HepG2 (cell line): ENCODE results near the gene MCFD2. TPM values are rescaled to one million over a fixed set of nuclear protein-coding genes. Genes with fewer than 3 reads are reported as not detected.

Experiments used
- ATAC-seq: fragments of 200-7000 bp; cut with Tn5 transposase; 3 replicates; pipeline ENCODE4 v1.9.1; 2020; ENCODE audit warnings: mild to moderate bottlenecking, moderate library complexity
- BruUV-seq: library from RNA; stranded (reverse); fragments of 400-500 nt; replicated peaks from 2 replicates; lab custom pipeline; 2021; lab: Mats Ljungman, UMichigan
- CTCF ChIA-PET: fragments of 300-600 bp; formaldehyde crosslinking; extraction: SDS; loops from one replicate; lab custom pipeline; 2021; ENCODE audit warnings: low total read pairs, inconsistent platforms, low intra/inter-chr PET ratio; lab: Yijun Ruan, JAX
- POLR2A ChIA-PET: fragments of 350-600 bp; sonication (Branson Sonifier 250); formaldehyde crosslinking; loops from one replicate; lab custom pipeline; 2020; ENCODE audit warnings: antibody characterized with exemption, inconsistent platforms; lab: Yijun Ruan, JAX
- DNase-seq: peaks from one replicate; pipeline ENCODE4 v3.0.0-alpha.2; 2015; ENCODE audit warnings: low spot score
- FAIRE-seq: peaks from 3 replicates; lab custom pipeline; 2011; peaks lifted over from hg19 to GRCh38; lab: Jason Lieb, UNC
- H2AFZ ChIP-seq: one replicate; pipeline ENCODE4 v1.6.1; 2011; ENCODE audit warnings: low read length, inconsistent platforms
- H3K27ac ChIP-seq: fragments of 300-600 bp; 3 replicates; pipeline ENCODE4 v1.8.0; 2011; ENCODE audit warnings: mixed run types, mild to moderate bottlenecking, mixed read lengths, low read length, inconsistent platforms; ENCODE audit not compliant: insufficient read depth; ENCODE audit errors: extremely low read length
- H3K27me3 ChIP-seq, 2 experiments: fragments of 200-600 bp in 1 of 2; 2 replicates in 1 of 2; 3 replicates in 1 of 2; pipeline versions ENCODE4 v1.6.0 to v1.8.0; 2011; ENCODE audit warnings: low read length in 2 of 2, mild to moderate bottlenecking in 2 of 2, moderate library complexity in 2 of 2, inconsistent platforms in 1 of 2; ENCODE audit not compliant: insufficient read depth in 2 of 2, control insufficient read depth in 1 of 2
- H3K36me3 ChIP-seq, 2 experiments: fragments of 200-600 bp in 1 of 2; replicated peaks in 1 of 2; 2 replicates in 1 of 2; 3 replicates in 1 of 2; pipeline versions ENCODE4 v1.5.1 to v1.8.0; 2011; ENCODE audit warnings: low read length in 2 of 2, inconsistent platforms in 1 of 2; ENCODE audit not compliant: insufficient read depth in 2 of 2, control insufficient read depth in 1 of 2
- H3K4me1 ChIP-seq: 2 replicates; pipeline ENCODE4 v1.5.1; 2012; ENCODE audit warnings: low read length, inconsistent platforms; ENCODE audit not compliant: insufficient read depth
- H3K4me2 ChIP-seq: 2 replicates; pipeline ENCODE4 v1.6.0; 2011; ENCODE audit warnings: low read depth, low read length, inconsistent platforms
- H3K4me3 ChIP-seq, 3 experiments: fragments of 200-600 bp in 1 of 3; sonication (generic), shearing (Covaris generic) in 1 of 3; replicated peaks in 1 of 3; 2 replicates each; pipeline ENCODE4 v1.5.1; 2011 to 2016; ENCODE audit warnings: low read length in 3 of 3, inconsistent platforms in 2 of 3, low read depth in 2 of 3, mild to moderate bottlenecking in 2 of 3, control low read depth in 1 of 3, mixed read lengths in 1 of 3; ENCODE audit not compliant: insufficient read depth in 1 of 3
- H3K79me2 ChIP-seq: one replicate; pipeline ENCODE4 v1.6.1; 2011; ENCODE audit warnings: low read length, inconsistent platforms; ENCODE audit not compliant: insufficient read depth
- H3K9ac ChIP-seq: 2 replicates; pipeline ENCODE4 v1.6.0; 2011; ENCODE audit warnings: mild to moderate bottlenecking, low read depth, low read length, inconsistent platforms; ENCODE audit not compliant: insufficient read depth
- H3K9me3 ChIP-seq: 2 replicates; pipeline ENCODE4 v1.5.1; 2012; ENCODE audit warnings: mild to moderate bottlenecking, low read length
- H4K20me1 ChIP-seq: 2 replicates; pipeline ENCODE4 v1.6.0; 2011; ENCODE audit warnings: inconsistent platforms, mild to moderate bottlenecking, low read length, moderate library complexity; ENCODE audit not compliant: insufficient read depth
- GATAD2A ChIP-seq: IDR thresholded peaks from 2 replicates; pipeline ENCODE4 v1.6.1; 2016
- SMAD3 ChIP-seq: sonication (generic); formaldehyde crosslinking; IDR thresholded peaks from 2 replicates; pipeline ENCODE4 v1.4.0; 2020; ENCODE audit warnings: missing genetic modification reagents
- ZBTB4 ChIP-seq: sonication (generic); formaldehyde crosslinking; IDR thresholded peaks from 2 replicates; pipeline ENCODE4 v1.4.0; 2020; ENCODE audit warnings: missing genetic modification reagents, mild to moderate bottlenecking, borderline replicate concordance
- ZMAT3 ChIP-seq: sonication (generic); formaldehyde crosslinking; conservative IDR thresholded peaks from 2 replicates; pipeline ENCODE4 v1.7.0; 2021; ENCODE audit warnings: missing genetic modification reagents
- ZNF460 ChIP-seq: sonication (generic); formaldehyde crosslinking; IDR thresholded peaks from 2 replicates; pipeline ENCODE4 v1.5.1; 2020; ENCODE audit warnings: missing genetic modification reagents, mild to moderate bottlenecking, borderline replicate concordance
- ZNF510 ChIP-seq: sonication (generic); formaldehyde crosslinking; IDR thresholded peaks from 2 replicates; pipeline ENCODE4 v1.4.0; 2020; ENCODE audit warnings: low read depth, mild to moderate bottlenecking, missing genetic modification reagents
- ZNF547 ChIP-seq: sonication (generic); formaldehyde crosslinking; IDR thresholded peaks from 2 replicates; pipeline ENCODE4 v1.5.1; 2020; ENCODE audit warnings: mild to moderate bottlenecking, missing genetic modification reagents
- ZNF605 ChIP-seq: sonication (generic); formaldehyde crosslinking; IDR thresholded peaks from 2 replicates; pipeline ENCODE4 v1.8.0; 2022; ENCODE audit warnings: mild to moderate bottlenecking, missing genetic modification reagents
- ZNF773 ChIP-seq: sonication (generic); formaldehyde crosslinking; IDR thresholded peaks from 2 replicates; pipeline ENCODE4 v1.4.0; 2020; ENCODE audit warnings: missing genetic modification reagents, borderline replicate concordance
- WGBS: methylation state at CpG from one replicate; pipeline ENCODE4 v1.1.6; 2017; ENCODE audit warnings: low lambda C conversion rate; 5-methylcytosine and 5-hydroxymethylcytosine counted together
- in situ Hi-C: cut with HindIII; loops from 2 replicates; pipeline ENCODE4 v1.10.0; 2017; ENCODE audit warnings: low pct_unique_long_range_greater_than_20kb; ENCODE audit not compliant: extremely low pct_ligation_motif_present
- intact Hi-C: fragments of 100-400 bp; cut with micrococcal nuclease; formaldehyde crosslinking; loops from one replicate; pipeline ENCODE4 v1.10.0; 2022; ENCODE audit not compliant: unreplicated experiment
- polyA plus RNA-seq, 8 experiments: library from polyadenylated mRNA; depleted of rRNA in 3 of 8; stranded (reverse) in 7 of 8; unstranded in 1 of 8; fragments of >200 nt; fragmentation: Illumina TruSeq in 4 of 8; extraction: Trizol in 4 of 8; gene quantifications; 2 replicates each; pipeline versions ENCODE4 v1.2.1 to v1.2.3, GENCODE V29; 2011 to 2016; ENCODE audit warnings: low read depth in 4 of 8, missing spikeins in 1 of 8, mixed read lengths in 1 of 8; ENCODE audit not compliant: insufficient read depth in 1 of 8
- total RNA-seq, 5 experiments: library from RNA; depleted of rRNA; stranded (reverse); fragments of >200 nt; fragmentation: Illumina TruSeq; extraction: Trizol; gene quantifications; 2 replicates each; pipeline ENCODE4 v1.2.3, GENCODE V29; 2016; ENCODE audit warnings: low read depth in 1 of 5
- TF ChIP-seq, protein P1 (sequence below): sonication (generic); formaldehyde crosslinking; IDR thresholded peaks from 2 replicates; pipeline ENCODE4 v1.4.0; 2020; ENCODE audit warnings: missing genetic modification reagents
- TF ChIP-seq, protein P2 (sequence below): IDR thresholded peaks from 2 replicates; pipeline ENCODE4 v1.6.1; 2016; ENCODE audit warnings: mild to moderate bottlenecking, missing biosample characterization, missing genetic modification reagents
- TF ChIP-seq, protein P3 (sequence below): sonication (generic); formaldehyde crosslinking; IDR thresholded peaks from 2 replicates; pipeline ENCODE4 v1.9.0; 2021; ENCODE audit warnings: missing genetic modification reagents, borderline replicate concordance

MCFD2 gene
- total and polyA plus RNA-seq, 2 of the 13 experiments (the other 11 are each of a cell fraction or from before 2014, with no cell fraction given): 183 to 232 TPM

- Histone ChIP-seq H3K36me3 (peaks cover 27 to 67% of the 10 kb centered on the region in 2 experiments), H2AFZ (no peak overlapping the region), H3K4me1 (peaks cover 49% of the 10 kb centered on the region), H3K4me2 (no peak overlapping the region)
- ChIA-PET CTCF (no interaction called here), POLR2A (interaction anchor here (1.0 kb wide), 1 partner anchor 46 kb away, joined by 3 read pairs; no protein-coding TSS in a partner anchor)
- in situ Hi-C loops: no loop called here
- FAIRE-seq (no peak), DNase-seq (no peak)
- BruUV-seq: no TSS peak
- TF ChIP-seq SMAD3: no peak
- TF ChIP-seq, protein P1, sequence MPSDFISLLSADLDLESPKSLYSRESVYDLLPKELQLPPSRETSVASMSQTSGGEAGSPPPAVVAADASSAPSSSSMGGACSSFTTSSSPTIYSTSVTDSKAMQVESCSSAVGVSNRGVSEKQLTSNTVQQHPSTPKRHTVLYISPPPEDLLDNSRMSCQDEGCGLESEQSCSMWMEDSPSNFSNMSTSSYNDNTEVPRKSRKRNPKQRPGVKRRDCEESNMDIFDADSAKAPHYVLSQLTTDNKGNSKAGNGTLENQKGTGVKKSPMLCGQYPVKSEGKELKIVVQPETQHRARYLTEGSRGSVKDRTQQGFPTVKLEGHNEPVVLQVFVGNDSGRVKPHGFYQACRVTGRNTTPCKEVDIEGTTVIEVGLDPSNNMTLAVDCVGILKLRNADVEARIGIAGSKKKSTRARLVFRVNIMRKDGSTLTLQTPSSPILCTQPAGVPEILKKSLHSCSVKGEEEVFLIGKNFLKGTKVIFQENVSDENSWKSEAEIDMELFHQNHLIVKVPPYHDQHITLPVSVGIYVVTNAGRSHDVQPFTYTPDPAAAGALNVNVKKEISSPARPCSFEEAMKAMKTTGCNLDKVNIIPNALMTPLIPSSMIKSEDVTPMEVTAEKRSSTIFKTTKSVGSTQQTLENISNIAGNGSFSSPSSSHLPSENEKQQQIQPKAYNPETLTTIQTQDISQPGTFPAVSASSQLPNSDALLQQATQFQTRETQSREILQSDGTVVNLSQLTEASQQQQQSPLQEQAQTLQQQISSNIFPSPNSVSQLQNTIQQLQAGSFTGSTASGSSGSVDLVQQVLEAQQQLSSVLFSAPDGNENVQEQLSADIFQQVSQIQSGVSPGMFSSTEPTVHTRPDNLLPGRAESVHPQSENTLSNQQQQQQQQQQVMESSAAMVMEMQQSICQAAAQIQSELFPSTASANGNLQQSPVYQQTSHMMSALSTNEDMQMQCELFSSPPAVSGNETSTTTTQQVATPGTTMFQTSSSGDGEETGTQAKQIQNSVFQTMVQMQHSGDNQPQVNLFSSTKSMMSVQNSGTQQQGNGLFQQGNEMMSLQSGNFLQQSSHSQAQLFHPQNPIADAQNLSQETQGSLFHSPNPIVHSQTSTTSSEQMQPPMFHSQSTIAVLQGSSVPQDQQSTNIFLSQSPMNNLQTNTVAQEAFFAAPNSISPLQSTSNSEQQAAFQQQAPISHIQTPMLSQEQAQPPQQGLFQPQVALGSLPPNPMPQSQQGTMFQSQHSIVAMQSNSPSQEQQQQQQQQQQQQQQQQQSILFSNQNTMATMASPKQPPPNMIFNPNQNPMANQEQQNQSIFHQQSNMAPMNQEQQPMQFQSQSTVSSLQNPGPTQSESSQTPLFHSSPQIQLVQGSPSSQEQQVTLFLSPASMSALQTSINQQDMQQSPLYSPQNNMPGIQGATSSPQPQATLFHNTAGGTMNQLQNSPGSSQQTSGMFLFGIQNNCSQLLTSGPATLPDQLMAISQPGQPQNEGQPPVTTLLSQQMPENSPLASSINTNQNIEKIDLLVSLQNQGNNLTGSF (CRISPR knock-in tag): no peak
- TF ChIP-seq, protein P2, sequence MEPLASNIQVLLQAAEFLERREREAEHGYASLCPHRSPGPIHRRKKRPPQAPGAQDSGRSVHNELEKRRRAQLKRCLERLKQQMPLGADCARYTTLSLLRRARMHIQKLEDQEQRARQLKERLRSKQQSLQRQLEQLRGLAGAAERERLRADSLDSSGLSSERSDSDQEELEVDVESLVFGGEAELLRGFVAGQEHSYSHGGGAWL (CRISPR knock-in tag): no peak
- no peak for TF ChIP-seq ZBTB4 (CRISPR knock-in tag)
- TF ChIP-seq GATAD2A (CRISPR knock-in tag): no peak
- TF ChIP-seq ZNF773 (CRISPR knock-in tag): no peak
- TF ChIP-seq ZMAT3 (CRISPR knock-in tag): no peak
- TF ChIP-seq ZNF605 (CRISPR knock-in tag): no peak
- TF ChIP-seq, protein P3, sequence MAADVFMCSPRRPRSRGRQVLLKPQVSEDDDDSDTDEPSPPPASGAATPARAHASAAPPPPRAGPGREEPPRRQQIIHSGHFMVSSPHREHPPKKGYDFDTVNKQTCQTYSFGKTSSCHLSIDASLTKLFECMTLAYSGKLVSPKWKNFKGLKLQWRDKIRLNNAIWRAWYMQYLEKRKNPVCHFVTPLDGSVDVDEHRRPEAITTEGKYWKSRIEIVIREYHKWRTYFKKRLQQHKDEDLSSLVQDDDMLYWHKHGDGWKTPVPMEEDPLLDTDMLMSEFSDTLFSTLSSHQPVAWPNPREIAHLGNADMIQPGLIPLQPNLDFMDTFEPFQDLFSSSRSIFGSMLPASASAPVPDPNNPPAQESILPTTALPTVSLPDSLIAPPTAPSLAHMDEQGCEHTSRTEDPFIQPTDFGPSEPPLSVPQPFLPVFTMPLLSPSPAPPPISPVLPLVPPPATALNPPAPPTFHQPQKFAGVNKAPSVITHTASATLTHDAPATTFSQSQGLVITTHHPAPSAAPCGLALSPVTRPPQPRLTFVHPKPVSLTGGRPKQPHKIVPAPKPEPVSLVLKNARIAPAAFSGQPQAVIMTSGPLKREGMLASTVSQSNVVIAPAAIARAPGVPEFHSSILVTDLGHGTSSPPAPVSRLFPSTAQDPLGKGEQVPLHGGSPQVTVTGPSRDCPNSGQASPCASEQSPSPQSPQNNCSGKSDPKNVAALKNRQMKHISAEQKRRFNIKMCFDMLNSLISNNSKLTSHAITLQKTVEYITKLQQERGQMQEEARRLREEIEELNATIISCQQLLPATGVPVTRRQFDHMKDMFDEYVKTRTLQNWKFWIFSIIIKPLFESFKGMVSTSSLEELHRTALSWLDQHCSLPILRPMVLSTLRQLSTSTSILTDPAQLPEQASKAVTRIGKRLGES (CRISPR knock-in tag): no peak
- TF ChIP-seq ZNF510: no peak
- no peak for TF ChIP-seq ZNF460
- TF ChIP-seq ZNF547 (CRISPR knock-in tag): no peak
- TF ChIP-seq, all 625 proteins: peak for 0
- Histone ChIP-seq H3K9ac (no peak overlapping the region), H3K27ac (peak overlapping the region; percentile 58), H3K9me3 (no peaks in the 10 kb centered on the region), H3K4me3 (no peak overlapping the region), H4K20me1 (peaks cover 23% of the 10 kb centered on the region), H3K79me2 (peaks cover 51% of the 10 kb centered on the region), H3K27me3 (no peaks in the 10 kb centered on the region; a peak in 1 of 5 replicates)
- intact Hi-C loops: no loop called here
- no peak for ATAC-seq
- 93% methylated on average over 4 of the region's 4 CpGs for WGBS
Observed at GRCh38 chr2:46909150-46909549, 6.5 kb downstream of the MCFD2 start.
